ENCODE data around the gene DBI. TPM values are rescaled to one million over a fixed set of nuclear protein-coding genes. Genes with fewer than 3 reads are reported as not detected.

The DBI gene
- total and polyA plus RNA-seq, 2 experiments from 2014 or later, result 171 to 873 TPM

- Histone ChIP-seq H3K4me1 (ENCODE audit: insufficient read depth) (no peaks in the 10 kb centered on the region), H3K4me2 (no peak overlapping the region), H2AFZ (no peak overlapping the region), H3K4me3 (no peak overlapping the region), H3K27ac (ENCODE audit: low read depth) (no peak overlapping the region), H3K9me2 (ENCODE audit: insufficient read depth) (no peaks in the 10 kb centered on the region), H4K20me1 (replicated peaks; ENCODE audit: insufficient read depth) (no peaks in the 10 kb centered on the region), H3F3A (replicated peaks; ENCODE audit: low read depth) (no peaks in the 10 kb centered on the region), H3K27me3 (ENCODE audit: insufficient read depth) (no peaks in the 10 kb centered on the region), H3K79me2 (replicated peaks; ENCODE audit: insufficient read depth) (no peaks in the 10 kb centered on the region), H3K36me3 (ENCODE audit: insufficient read depth) (no peaks in the 10 kb centered on the region; the same call in 1 of the 2 replicates)
- Mint-ChIP-seq H3K27ac (no peak overlapping the region), H3K4me3 (no peak overlapping the region), H3K27me3 (ENCODE audit: insufficient read depth, low read depth, poor library complexity) (peaks cover 2% of the 10 kb centered on the region), H3K36me3 (ENCODE audit: low read depth) (peaks cover 8% of the 10 kb centered on the region; the same call in 1 of the 3 replicates), H3K4me1 (peaks cover 6% of the 10 kb centered on the region; the same call in 2 of the 3 replicates), H3K9me3 (peaks cover 24% of the 10 kb centered on the region)
- ATAC-seq (no peak), DNase-seq (ENCODE audit: low spot score) (no peak)
- TF ChIP-seq ETS1 (IDR thresholded peaks at IDR 0.05), result no peak
- no peak for TF ChIP-seq ZNF462 (CRISPR knock-in tag; IDR thresholded peaks at IDR 0.05)
- no peak for TF ChIP-seq NANOG (IDR thresholded peaks at IDR 0.05; ENCODE audit: borderline replicate concordance)
- no peak for TF ChIP-seq POLR2AphosphoS5 (IDR thresholded peaks at IDR 0.05; ENCODE audit: low read depth)
These were observed 53.2 kb downstream of the DBI start for GRCh38 chr2:119419803-119420508.

All from GM23338 (cell line).